SK-N-MC (cell line): Measurements from ENCODE around the gene CNOT6L.

Source experiments
- FOXP2 ChIP-seq: optimal IDR thresholded peaks from 2 replicates; pipeline ENCODE3; 2011; ENCODE audit warnings: mild to moderate bottlenecking, moderate library complexity; ENCODE audit not compliant: insufficient read depth; ENCODE audit errors: extremely low read length, control extremely low read depth
- POLR2AphosphoS5 ChIP-seq: IDR thresholded peaks from 2 replicates; pipeline ENCODE4 v1.6.1; 2012; ENCODE audit warnings: mild to moderate bottlenecking, low read depth, low read length, borderline replicate concordance

DNA sequence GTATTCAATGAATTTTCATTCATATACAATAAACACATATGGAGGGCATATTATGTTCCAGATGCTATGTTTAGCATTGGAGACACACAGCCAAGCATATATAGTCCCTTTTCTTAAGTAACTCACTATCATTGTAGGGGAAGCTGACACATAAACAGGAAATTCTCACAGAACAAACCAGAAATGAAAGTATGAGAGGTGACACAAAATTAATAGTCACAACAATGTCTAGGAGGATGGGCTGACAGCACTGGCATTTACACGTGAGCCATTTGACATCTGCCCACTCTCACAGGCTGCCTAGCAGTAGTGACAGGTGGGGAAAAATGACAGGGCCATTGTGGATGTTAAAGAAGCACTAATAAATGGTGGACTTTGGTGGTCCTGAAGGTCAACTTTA is 2.6 kb upstream of the CNOT6L start:
- TF ChIP-seq FOXP2 = no peak
- no peak for TF ChIP-seq POLR2AphosphoS5
